GM19468 (cell line): ENCODE results near the gene SERPINB6.
"Not testable (repeated sequence)": the region's sequence is repeated elsewhere in the genome, so short reads cannot be mapped to it uniquely, and the experiment has no call there.

Experiments
- ATAC-seq: cut with Tn5 transposase; IDR thresholded peaks from one replicate; pipeline ENCODE4 v1.9.1; 2021; ENCODE audit warnings: mild to moderate bottlenecking, moderate library complexity, moderate number of reproducible peaks; ENCODE audit not compliant: unreplicated experiment; ENCODE audit errors: extremely low read depth

The SERPINB6 gene

DNA sequence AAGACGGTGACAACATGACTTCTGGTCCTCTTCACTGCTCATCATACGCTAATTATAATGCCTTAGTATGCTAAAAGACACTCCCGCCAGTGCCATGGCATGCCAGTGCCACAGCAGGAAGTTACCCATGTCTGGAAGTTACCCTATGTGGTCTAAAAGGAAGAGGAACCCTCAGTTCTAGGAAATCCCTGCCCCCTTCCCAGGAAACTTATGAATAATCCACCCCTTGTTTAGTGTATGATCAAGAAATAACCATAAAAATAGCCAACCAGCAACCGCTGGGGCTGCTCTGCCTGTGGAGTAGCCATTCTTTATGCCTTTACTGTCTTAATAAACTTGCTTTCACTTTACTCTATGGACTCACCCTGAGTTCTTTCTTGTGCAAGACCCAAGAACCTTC lies 52.4 kb downstream of the SERPINB6 start:
- ATAC-seq = no peak

DNA sequence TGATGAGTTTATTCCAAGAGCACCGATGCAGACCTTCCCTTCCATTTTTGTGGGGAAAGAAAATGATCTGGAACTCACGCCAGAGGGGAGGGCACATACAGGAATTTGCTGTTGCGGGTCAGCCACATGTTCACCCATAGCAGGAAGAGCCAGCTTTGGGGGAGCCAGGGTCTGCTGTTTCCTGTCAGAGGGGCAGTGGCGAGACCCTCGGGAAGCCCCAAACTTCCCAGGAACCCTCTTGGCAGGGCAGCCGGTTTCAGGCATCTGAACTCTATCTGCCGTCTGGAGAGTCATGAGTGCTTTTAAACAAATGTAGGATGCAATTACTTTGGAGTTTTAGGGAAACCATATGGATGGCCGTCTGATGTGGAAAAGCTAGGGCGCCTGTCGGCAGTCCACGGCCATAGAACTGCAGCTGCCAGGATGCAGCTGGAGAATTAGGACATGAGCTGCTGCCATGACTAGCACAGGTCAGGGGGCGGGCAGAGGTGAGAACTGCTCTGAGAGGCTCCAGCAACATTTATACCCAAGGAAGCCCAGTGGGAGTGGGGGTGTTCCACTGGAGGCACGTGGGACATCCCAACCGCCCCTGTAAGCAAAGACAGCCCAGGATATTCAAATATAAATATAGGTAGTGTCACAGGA lies 53.4 kb downstream of the SERPINB6 start:
- no peak for ATAC-seq

DNA sequence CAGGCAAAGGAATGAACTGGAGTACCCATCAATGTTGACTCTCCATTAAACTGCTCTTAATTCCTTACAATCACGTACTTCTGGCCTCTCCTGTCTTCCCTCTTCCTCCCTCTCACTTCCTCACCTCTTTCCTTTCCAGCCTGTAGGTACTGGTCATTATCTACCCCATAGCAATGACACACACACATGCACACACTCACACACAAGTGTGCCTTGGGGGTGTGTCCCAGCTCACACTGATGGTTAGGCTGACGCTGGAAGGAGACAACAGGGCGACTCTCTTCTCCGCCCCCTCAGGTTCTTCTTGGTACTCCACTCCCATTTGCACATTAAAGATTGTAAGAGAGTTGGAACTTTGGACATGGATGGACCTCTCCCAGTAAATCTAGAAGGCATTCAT lies 54.3 kb downstream of the SERPINB6 start:
- no peak for ATAC-seq

DNA sequence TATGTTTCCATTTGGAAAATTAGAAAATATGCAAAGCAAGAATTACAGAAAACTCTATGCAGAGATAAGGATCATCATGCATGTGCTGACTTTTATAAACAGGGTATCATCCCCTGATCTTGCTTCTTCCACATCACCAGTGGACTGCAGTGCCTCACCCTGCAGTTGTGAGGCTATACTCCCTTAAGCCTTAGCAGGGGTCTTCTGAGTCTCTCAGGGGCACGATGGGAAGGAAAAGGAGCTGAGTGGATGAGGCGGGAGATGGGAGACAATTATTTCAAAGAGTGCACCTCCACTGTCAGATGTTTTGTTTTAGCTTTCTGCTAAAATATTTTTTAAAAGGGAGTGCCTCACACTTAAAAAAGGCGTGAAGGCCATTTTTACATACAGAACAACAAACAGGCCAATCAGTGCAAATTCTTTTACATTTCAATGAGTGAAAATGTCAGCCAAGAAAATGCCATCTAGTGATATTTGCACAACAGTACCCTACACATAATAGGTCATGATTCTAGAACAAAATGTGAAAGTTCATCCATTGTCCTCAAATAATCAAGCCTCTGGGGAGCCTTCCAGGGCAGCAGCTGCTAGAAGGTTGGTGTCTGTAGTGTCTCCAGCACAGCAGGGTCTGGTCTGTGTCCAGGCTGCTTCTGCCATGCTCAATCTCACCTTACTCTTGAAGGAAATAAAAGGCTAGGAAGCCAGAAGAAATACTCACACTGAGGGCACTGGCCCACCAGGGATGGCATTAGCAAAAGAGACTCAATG lies 55.0 kb downstream of the SERPINB6 start:
- no peak for ATAC-seq

DNA sequence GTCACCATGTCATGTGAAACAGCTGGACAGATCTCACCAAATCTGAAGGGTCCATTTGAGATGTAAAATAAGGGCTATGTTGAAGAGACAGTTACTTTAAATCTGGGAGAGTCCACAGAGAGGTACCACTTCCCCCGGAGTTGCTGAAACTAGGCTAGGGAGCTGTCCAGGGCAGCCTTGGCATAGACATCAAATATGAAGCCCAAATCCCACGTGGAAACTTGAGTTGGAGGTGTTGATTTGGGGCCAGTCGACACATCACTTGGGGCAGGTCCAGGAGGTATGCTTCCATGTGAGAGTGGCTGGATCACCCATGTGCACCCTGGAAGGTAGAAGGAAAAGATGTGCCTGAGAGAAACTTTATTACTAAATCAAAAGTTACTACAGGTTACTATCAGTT lies 56.2 kb downstream of the SERPINB6 start:
- ATAC-seq = no peak

DNA sequence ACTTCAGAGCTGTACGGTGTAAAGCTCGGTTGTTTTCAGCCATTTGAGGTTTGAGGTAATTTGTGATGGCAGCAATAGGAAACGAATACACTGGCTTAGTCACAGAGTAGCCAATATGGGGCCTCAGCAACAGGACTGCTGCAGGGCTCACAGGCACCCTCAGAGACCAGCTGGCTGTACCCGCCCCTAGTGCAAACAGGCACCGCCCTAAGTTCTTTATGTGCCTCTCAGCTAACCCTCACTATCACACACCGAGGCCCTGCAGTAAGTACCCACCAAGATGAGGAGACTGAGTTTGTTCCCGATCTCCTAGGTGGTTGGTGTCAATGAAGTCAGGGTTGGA lies 57.1 kb downstream of the SERPINB6 start:
- no peak for ATAC-seq

DNA sequence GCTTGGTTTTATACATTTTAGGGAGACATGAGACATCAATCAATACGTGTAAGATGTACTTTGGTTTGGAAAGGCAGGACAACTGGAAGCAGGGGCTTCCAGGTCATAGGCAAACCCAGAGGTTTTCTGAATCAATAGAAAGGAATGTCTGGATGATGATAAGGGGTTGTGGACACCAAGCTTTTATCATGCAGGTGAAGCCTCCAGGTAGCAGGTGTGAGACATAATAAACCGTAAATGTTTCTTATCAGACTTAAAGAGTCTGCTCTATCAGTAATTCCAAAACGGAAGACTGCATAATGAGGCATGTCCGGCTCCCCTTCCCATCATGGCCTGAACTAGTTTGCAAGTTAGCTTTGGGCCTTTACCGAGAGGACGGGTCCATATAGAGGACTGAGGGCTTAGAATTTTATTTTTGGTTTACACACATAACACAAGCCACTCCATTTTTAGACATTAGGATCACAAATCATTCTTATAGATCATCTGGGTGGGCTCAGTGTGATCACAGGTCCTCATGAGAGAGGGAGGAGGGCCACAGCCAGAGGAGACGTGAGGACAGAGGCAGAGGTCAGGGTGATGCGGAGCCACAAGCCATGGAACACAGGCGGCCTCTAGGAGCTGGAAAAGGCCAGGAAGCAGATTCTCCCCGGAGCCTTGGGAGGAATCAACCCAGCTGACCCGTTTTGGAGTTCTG lies 57.6 kb downstream of the SERPINB6 start:
- no peak for ATAC-seq

DNA sequence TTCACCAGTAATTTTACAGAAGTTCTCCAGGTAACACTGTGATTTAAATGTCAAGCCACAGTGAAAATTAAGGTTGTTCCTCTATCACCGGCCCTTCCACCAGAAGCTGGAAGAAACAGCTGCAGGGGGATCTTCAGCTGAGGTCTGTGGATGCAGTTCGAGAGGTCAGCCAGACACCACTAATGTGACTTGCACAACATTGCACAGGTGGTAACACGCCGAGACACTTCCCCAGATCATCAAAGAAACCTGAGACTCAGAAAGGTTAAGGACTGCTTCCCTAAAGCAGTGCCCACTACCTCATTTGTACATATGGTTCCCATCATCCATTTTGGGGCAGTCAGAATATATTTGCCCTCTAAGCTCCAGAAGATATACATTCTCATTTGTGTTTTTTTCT lies 60.2 kb downstream of the SERPINB6 start:
- ATAC-seq = no peak

DNA sequence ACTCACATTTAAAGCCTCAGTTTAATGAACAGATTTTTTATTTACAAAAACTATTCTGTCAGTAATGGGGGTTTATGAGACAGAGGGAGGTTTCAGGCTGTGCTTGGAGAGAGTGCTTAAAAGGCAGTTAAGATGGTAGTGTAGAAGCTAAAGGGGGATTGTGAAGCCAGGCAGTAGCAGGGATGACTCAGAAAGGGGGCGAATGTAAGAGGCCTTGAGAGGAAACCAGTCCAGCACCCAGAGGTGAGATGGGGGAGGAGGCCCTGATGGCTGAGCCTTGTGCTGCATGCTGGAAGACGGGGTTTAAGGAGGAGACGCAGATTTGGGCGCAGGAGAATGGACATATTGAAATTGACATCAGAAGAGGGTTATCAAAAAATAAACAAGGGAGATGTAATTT lies 61.6 kb downstream of the SERPINB6 start:
- no peak for ATAC-seq

DNA sequence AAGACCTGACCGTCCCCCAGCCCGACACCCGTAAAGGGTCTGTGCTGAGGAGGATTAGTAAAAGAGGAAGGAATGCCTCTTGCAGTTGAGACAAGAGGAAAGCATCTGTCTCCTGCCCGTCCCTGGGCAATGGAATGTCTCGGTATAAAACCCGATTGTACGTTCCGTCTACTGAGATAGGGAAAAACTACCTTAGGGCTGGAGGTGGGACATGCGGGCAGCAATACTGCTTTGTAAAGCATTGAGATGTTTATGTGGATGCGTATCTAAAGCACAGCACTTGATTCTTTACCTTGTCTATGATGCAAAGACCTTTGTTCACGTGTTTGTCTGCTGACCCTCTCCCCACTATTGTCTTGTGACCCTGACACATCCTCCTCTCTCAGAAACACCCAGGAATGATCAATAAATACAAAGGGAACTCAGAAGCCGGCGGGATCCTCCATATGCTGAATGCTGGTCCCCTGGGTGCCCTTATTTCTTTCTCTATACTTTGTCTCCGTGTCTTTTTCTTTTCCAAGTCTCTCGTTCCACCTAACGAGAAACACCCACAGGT lies 62.2 kb downstream of the SERPINB6 start:
- ATAC-seq = not testable (repeated sequence)

DNA sequence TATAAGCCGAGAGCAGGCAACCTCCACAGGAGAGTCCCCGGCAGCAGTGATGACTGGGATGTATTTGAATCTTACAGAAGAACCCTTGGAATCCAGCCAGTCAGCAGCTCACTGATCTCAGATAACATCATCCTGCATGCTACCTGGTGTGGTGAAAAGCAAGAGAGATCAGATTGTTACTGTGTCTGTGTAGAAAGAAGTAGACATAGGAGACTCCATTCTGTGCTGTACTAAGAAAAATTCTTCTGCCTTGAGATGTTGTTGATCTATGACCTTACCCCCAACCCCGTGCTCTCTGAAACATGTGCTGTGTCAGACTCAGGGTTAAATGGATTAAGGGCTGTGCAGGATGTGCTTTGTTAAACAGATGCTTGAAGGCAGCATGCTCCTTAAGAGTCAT lies 62.9 kb downstream of the SERPINB6 start:
- not testable (repeated sequence) for ATAC-seq

DNA sequence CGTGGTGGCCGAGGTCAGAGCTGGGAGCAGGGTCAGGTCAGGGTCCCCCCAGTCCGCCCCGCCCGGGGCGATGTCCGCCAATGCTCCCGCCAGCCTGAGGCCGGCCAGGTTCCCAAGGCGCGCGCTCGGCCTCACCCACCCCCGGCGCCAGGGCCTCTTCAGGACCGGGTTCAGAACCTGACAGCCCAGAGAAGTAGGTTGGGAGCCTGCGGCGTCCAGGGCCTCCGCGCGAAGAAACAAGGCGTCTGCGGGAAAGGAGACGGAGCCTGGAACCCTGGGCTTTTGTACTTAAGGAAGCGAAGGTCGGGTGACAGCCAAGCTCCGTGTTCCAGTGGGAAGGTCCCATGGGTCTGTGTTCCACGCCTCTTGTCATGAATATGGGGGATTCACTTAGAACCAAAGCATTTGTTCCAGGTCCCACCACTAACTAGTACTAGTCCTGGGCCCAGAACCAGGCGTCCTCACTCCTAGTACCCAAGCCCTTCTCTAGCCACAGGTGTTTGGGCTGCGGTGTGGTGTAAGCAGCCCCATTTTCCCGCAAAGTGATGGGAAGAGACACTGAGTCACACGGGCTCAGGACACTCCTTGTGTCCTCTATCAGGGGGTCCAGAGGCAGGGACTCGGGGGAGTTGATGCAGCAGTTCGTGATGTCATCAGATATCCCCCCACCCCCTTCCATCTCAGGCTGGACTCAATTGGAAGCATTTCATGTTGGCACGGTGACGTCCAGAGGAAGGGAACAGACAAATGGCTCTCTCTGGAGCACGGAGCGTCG lies 67.8 kb downstream of the SERPINB6 start:
- not testable (repeated sequence) for ATAC-seq

DNA sequence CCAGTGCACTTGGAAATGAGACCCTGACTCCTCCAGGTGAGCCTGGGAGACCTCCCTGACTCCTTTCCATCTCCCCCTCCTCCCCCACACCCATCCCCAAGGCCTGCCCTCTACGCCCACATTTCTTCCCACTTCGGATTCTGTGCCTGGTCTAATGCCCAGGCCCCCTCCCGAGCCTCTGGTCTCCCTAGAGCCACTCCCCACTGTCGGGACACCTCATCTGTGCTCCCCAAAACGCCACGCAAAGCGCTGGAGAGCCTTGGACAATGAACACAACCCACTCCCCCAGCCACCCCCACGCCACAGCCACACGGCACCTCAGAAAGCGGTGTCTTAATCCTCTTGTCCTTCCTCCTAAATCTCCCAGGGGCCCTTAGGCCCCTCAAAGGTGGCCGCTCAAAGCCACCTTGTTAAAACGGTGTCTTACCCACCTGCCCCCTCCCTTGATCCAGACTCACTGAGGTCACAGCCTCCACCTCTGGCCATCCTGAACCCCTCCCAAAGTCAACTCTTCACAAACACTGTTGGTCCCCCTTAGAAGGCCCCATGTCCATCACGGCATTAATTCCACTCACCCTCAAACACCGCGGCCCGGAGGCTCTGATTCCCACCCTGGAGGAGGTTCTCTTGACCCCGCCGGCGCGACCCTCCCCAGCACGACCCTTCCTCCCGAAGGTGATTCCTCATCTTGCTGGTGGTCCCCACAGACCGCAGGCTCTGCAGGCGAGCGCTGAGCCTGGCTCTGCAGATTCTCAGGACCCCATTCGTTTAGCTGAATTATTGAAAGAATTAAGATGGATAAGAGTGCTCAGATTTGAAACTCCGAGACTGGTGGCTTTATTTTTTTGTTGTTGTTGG lies 69.5 kb downstream of the SERPINB6 start:
- not testable (repeated sequence) for ATAC-seq

DNA sequence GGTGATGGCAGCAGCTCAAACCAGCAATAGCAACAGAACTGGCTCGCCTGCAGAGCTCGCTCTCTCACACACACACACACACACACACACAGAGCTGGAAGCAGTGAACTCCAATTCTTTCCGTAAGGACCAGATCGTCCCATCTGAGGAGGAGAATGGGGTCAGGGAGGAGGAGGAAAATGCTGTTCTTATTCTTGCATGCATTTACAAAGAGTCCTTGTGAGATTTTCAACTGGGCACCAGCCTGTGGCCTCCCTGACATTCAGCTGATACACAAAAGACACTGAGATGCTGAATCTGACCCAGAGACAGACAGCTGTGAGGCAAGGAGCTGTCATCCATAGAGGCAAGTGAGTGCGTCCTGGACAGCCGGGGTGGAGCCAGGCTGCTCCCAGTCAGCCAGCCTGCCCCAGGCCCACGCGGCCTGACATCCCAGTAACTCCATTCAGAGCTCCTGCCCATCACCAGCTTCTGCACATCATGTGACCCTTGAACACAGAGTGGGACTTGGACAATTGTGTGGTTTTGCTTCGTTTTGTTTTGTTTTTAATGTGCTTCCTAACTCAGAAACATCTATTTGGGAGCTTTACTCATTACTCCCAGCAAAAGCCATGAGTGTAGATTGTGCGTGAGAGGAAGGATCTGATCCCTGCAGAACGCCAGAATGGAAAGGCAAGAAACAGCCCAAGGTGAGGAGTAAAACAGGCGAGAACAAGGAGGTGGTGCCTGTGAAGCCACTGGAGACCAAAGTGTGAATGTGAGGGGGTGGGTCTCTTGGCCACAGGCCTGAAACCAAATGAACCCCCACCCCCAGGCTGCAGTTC lies 70.3 kb downstream of the SERPINB6 start:
- no peak for ATAC-seq

DNA sequence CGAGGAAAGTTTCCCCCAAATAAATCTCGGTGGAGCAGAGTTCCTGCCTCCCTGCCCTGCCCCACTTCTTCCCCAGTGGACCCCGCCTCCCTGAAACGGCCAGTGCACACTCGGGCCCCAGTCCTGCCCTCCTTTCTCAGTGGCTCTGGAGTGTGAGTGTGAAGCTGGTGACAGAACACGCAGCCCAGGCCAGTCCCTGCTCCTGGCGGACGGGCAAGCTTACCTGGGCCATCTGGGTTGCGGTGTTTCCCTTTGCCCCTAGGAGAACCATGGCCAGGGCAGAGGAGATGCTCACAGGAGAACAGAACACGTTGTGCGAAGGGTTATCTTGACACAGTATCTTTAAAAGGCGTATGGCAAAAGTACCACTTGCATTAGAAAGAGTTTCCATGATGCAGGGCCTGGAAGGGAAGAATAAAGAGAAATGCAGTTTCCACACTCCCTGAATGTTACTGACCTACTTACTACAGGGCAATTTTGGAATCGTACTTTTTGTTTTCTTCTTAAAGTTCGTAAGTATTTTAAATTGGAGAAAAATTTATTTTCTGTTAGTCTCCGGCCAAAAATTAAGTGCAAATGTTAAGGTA lies 71.1 kb downstream of the SERPINB6 start:
- ATAC-seq = no peak

DNA sequence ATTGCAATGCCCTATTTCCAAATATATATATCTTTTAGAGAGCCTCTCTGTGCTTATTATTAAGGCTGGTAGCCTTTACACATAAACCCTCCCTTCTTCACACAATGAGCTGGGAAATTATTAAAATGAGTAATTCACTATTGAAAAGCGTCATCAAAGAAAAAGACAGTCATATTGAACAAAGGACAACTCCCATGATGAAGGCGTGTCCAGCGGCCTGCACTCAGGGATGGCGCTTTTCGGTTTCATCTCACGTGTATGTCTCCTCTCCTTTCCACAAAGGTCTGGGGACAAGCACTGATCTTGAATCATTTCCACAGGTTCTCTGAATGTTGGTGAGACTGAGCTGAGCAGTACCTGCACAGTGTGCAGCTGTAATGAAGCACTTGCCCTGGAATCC lies 71.8 kb downstream of the SERPINB6 start:
- no peak for ATAC-seq
